Left ventricle myocardium inferior (tissue), 1 donor: ENCODE data around the gene LCP2. TPM values are rescaled to one million over a fixed set of nuclear protein-coding genes. Genes with fewer than 3 reads are reported as not detected.

Source experiments
- DNase-seq: peaks from one replicate; pipeline ENCODE4 v3.0.0-alpha.2; 2020
- H3K27ac ChIP-seq: fragments of 200-600 bp; replicated peaks from 2 replicates; pipeline ENCODE4 v1.8.0; 2021
- H3K27me3 ChIP-seq: fragments of 200-600 bp; 2 replicates; pipeline ENCODE4 v1.8.0; 2021; ENCODE audit warnings: low read depth
- H3K36me3 ChIP-seq: fragments of 200-600 bp; 2 replicates; pipeline ENCODE4 v1.8.0; 2021
- H3K4me1 ChIP-seq: fragments of 200-600 bp; 2 replicates; pipeline ENCODE4 v1.8.0; 2021
- H3K4me3 ChIP-seq: fragments of 200-600 bp; 2 replicates; pipeline ENCODE4 v1.8.0; 2021; ENCODE audit warnings: mild to moderate bottlenecking, moderate library complexity
- H3K9me3 ChIP-seq: fragments of 200-600 bp; replicated peaks from 2 replicates; pipeline ENCODE4 v1.8.0; 2021
- intact Hi-C: fragments of 100-400 bp; cut with micrococcal nuclease; formaldehyde crosslinking; loops from one replicate; pipeline ENCODE4 v1.11.0; 2022
- total RNA-seq: library from RNA; stranded (reverse); fragmentation: NEBNext Ultra II Directional; extraction: Animal tissue kit (Norgen Biotek cat#: 25700); gene quantifications from one replicate; pipeline ENCODE4 v1.2.1, GENCODE V29; 2021
- TF ChIP-seq, protein P1 (sequence below): fragments of 200-600 bp; IDR thresholded peaks from 2 replicates; pipeline ENCODE4 v1.8.0; 2021; ENCODE audit warnings: antibody characterized with exemption, mild to moderate bottlenecking, borderline replicate concordance
- donor health status: DM: no; HTN: yes; CAD: no; lungs with severe emphysema.

Gene LCP2
- total RNA-seq, 1 donor from 2014 or later, result 3.9 TPM

DNA sequence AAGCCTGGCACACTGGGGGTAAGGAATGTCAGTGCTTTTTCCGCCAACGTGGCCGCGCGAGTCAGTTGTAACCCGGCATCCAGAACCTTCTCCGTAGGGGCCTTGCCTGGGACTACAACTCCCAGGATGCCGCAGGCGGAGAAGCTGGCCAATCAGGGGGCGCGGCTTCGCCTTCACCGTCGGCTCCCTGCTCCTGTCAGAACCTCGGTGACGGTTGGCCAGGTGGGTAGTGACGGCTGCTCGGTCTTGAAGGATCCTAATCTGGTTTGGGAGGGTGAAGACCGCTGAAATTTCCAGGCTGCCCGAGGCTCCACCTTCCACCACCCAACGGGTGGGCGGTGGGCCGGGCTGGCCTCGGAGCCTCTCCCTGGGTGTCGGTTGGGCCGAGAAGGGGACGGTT lies 64.8 kb downstream of the LCP2 start, which contains the start of gene C5orf58:
Gene C5orf58 (plus strand): TSS at position 200 of the 400 bp plus-strand sequence. CDS start 1,992 bp downstream, outside the sequence.
- no peak for DNase-seq
- Histone ChIP-seq H3K27ac (no peak within 1 kb of the TSS), H3K4me3 (no peak within 1 kb of the TSS), H3K4me1 (no peaks in the 10 kb centered on the region), H3K27me3 (peaks cover 8% of the 10 kb centered on the region), H3K36me3 (no peaks in the 10 kb centered on the region), H3K9me3 (no peaks in the 10 kb centered on the region)
- TF ChIP-seq, protein P1, sequence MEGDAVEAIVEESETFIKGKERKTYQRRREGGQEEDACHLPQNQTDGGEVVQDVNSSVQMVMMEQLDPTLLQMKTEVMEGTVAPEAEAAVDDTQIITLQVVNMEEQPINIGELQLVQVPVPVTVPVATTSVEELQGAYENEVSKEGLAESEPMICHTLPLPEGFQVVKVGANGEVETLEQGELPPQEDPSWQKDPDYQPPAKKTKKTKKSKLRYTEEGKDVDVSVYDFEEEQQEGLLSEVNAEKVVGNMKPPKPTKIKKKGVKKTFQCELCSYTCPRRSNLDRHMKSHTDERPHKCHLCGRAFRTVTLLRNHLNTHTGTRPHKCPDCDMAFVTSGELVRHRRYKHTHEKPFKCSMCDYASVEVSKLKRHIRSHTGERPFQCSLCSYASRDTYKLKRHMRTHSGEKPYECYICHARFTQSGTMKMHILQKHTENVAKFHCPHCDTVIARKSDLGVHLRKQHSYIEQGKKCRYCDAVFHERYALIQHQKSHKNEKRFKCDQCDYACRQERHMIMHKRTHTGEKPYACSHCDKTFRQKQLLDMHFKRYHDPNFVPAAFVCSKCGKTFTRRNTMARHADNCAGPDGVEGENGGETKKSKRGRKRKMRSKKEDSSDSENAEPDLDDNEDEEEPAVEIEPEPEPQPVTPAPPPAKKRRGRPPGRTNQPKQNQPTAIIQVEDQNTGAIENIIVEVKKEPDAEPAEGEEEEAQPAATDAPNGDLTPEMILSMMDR, result no peak
- intact Hi-C loops, result no loop called here

DNA sequence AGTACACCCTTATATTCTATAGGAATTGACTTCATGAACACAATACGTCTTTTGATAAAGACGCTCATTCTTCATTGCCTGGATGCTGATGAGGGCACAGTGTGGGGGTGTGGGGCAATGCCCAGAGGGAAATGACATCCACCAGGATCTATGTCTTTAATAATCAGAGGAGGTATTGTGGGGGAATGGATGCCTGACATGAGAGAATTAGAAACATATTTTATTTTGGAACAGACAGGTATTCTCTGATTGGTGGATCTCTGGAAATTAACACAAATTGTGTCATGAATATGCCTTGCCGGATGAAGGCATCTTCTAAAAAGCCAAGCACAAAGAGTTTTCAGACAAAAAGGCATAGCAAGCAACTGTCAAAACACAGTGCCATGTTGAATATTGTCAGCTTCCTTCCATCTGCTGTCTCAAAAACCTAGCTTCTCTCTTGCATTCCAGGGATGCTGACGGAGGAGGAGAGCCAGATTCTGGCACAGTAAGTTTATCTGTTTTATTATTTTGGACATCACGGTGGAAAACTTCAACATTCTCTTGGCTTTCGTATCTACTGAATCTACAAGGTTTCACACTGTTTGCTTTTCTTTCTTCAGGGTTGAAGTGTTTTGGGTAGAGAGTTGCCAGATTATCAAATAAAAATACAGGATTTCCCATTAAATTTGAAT lies 68.7 kb downstream of the LCP2 start:
- H3K4me1 ChIP-seq, result no peaks in the 10 kb centered on the region
- intact Hi-C loops, result loop anchor here (5.0 to 10.0 kb wide), 2 partner anchors 193 to 406 kb away; no protein-coding TSS in a partner anchor
- no peak overlapping the region for H3K4me3 ChIP-seq
- H3K9me3 ChIP-seq, result no peaks in the 10 kb centered on the region
- H3K27ac ChIP-seq, result no peak overlapping the region
- DNase-seq, result no peak
- no peaks in the 10 kb centered on the region for H3K36me3 ChIP-seq
- peaks cover 3% of the 10 kb centered on the region for H3K27me3 ChIP-seq
- TF ChIP-seq, protein P1, result no peak

DNA sequence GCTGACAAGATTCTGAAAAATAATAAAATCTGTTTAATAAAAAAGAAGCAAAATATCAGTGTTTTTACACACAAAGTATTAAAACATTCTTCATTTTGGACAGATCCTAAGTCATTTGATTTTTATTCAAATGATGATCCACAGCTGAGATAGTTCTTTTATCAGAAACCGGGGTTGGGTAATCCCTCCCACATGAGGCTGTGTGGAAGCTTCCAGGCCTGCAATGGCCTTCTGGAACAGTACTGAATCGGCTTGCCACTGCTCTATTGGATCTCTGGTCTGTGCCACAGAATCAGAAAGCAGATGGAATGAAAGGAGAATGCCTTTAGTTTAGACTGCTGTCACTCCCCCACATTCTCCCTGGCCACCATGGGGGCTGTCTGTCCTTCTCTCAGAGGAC lies 70.9 kb downstream of the LCP2 start:
- no peak for DNase-seq
- intact Hi-C loops, result loop anchor here (5.0 to 10.0 kb wide), 2 partner anchors 196 to 408 kb away; no protein-coding TSS in a partner anchor
- Histone ChIP-seq H3K36me3 (no peaks in the 10 kb centered on the region), H3K4me1 (peaks cover 11% of the 10 kb centered on the region), H3K27me3 (no peaks in the 10 kb centered on the region), H3K9me3 (no peaks in the 10 kb centered on the region), H3K4me3 (no peak overlapping the region), H3K27ac (no peak overlapping the region)
- TF ChIP-seq, protein P1, result no peak

DNA sequence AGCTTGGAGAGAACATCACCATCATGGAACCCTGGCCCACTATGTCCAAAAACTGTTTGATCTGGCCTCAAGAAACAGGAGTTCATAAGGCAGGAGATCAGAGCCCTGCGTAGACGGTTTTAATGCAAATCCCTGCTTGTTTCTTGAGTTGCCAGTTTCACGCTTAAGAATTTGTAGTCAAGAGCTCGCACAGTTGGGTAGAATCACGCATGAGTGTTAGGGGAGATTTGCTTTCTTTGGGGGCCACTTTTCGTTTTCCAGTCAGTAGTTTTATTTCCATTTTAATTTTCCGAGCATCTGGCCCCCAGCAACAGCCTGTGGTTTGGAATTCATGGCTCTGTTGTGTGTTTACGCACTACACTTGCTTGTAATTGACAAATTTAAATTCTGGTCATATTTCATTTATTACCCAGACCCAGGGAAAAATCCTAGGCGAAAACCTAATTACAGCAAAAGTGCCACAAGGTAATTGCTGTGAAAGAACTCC lies 71.4 kb downstream of the LCP2 start:
- peaks cover 11% of the 10 kb centered on the region for H3K4me1 ChIP-seq

DNA sequence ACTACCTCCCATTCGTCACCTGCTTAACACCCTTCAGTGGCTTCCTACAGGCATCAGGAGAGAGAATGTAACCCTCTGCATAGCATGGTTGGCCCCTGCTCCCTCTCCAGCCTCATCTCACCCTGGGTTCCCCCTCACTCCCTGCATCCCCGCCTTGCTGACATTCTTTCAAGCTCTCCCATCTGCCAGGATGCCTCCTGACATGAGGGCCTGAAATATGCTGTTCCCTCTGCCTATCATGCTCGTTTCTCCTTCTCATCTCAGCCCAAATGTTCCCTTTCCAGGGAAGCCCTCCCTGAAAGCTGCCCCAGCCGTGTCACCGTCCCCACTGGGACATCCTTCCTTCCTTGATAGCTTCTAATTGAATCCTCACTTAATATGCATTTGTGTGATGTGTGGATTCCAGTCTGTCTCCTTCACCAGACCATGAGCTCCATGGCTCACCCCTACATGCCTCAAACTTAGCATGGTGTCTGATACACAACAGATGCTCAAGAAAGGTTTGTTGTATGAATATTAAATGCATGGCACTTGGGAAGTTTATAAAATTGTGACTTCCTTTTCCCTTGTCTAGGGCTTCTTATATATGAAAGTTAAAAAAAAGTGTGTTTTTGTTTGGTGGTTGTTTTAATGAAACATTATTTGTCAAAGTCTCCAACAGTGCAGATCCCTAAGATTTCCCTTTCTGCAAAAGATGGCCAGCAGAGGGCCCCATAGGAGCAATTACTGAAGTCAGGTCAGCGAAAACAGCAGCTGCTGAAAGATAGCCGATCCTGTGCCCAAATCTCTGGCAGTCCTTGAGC lies 72.0 kb downstream of the LCP2 start:
- peak; percentile 64 for DNase-seq
- Histone ChIP-seq H3K27me3 (no peaks in the 10 kb centered on the region), H3K4me3 (no peak overlapping the region), H3K4me1 (peaks cover 11% of the 10 kb centered on the region), H3K9me3 (no peaks in the 10 kb centered on the region), H3K27ac (no peak overlapping the region), H3K36me3 (no peaks in the 10 kb centered on the region)
- intact Hi-C loops, result loop anchor here (5.0 to 10.0 kb wide), 2 partner anchors 197 to 409 kb away; no protein-coding TSS in a partner anchor
- TF ChIP-seq, protein P1, result peak; percentile 85

More for the DNA sequence above, 71.4 kb downstream of the LCP2 start:
- Histone ChIP-seq H3K27me3 (no peaks in the 10 kb centered on the region), H3K36me3 (no peaks in the 10 kb centered on the region), H3K9me3 (no peaks in the 10 kb centered on the region), H3K27ac (no peak overlapping the region), H3K4me3 (no peak overlapping the region)
- TF ChIP-seq, protein P1, result no peak
- intact Hi-C loops, result loop anchor here (5.0 to 10.0 kb wide), 2 partner anchors 196 to 409 kb away; no protein-coding TSS in a partner anchor
- DNase-seq, result no peak
